HG03175 (cell line): Measurements from ENCODE around the gene CCDC180.
"Not testable (repeated sequence)": the region's sequence is repeated elsewhere in the genome, so short reads cannot be mapped to it uniquely, and the experiment has no call there.

Source experiments
- ATAC-seq: cut with Tn5 transposase; IDR thresholded peaks from one replicate; pipeline ENCODE4 v1.9.1; 2021; ENCODE audit warnings: mild to moderate bottlenecking, moderate library complexity; ENCODE audit not compliant: unreplicated experiment

Gene CCDC180

GRCh38 chr9:97307500-97308163 lies at the start of gene CCDC180:
TSS of gene CCDC180 (plus strand) at chr9:97307659. CDS start at chr9:97308064, 405 bp downstream.
- no peak for ATAC-seq

- not testable (repeated sequence) for ATAC-seq
These were observed 47.5 kb upstream of the CCDC180 start for GRCh38 chr9:97259834-97260514.

- ATAC-seq: no peak
These were observed 36.2 kb upstream of the CCDC180 start for GRCh38 chr9:97271292-97271691.

- ATAC-seq: no peak
These were observed 35.4 kb upstream of the CCDC180 start for GRCh38 chr9:97272072-97272471.

GRCh38 chr9:97276310-97276852 lies 31.1 kb upstream of the CCDC180 start:
- ATAC-seq: no peak

GRCh38 chr9:97277953-97278352 lies 29.5 kb upstream of the CCDC180 start:
- no peak for ATAC-seq

- ATAC-seq: no peak
These were observed 26.6 kb upstream of the CCDC180 start for GRCh38 chr9:97280755-97281330.

- no peak for ATAC-seq
These were observed 23.7 kb upstream of the CCDC180 start for GRCh38 chr9:97283768-97284167.

- ATAC-seq: no peak
These were observed 22.7 kb upstream of the CCDC180 start for GRCh38 chr9:97284798-97285197.

- no peak for ATAC-seq
These were observed 15.3 kb upstream of the CCDC180 start for GRCh38 chr9:97292200-97292599.

- ATAC-seq: no peak
These were observed 14.2 kb upstream of the CCDC180 start for GRCh38 chr9:97293207-97293721.

GRCh38 chr9:97293818-97294217 lies 13.6 kb upstream of the CCDC180 start:
- ATAC-seq: no peak

- ATAC-seq: no peak
These were observed 9.6 kb upstream of the CCDC180 start for GRCh38 chr9:97297889-97298288.

- peak; percentile 64 for ATAC-seq
These were observed 7.5 kb upstream of the CCDC180 start for GRCh38 chr9:97299809-97300414.

- no peak for ATAC-seq
These were observed 6.9 kb upstream of the CCDC180 start for GRCh38 chr9:97300586-97300985.

- ATAC-seq: no peak
These were observed 5.5 kb upstream of the CCDC180 start for GRCh38 chr9:97301974-97302373.

- ATAC-seq: no peak
These were observed 2.9 kb upstream of the CCDC180 start for GRCh38 chr9:97304586-97304985.

- ATAC-seq: no peak
These were observed 1.8 kb upstream of the CCDC180 start for GRCh38 chr9:97305501-97306298.

- no peak for ATAC-seq
These were observed 368 bp upstream of the CCDC180 start for GRCh38 chr9:97307091-97307490.

GRCh38 chr9:97309260-97309659 lies 1.8 kb downstream of the CCDC180 start:
- no peak for ATAC-seq
